Natural killer cell (primary cell): ENCODE measurements around the gene RABGAP1L. TPM values are rescaled to one million over a fixed set of nuclear protein-coding genes. Genes with fewer than 3 reads are reported as not detected.

Experiments
- ATAC-seq, 3 donors: fragments of 150-1000 bp in 2 of 3; fragments of 200-7000 bp in 1 of 3; cut with Tn5 transposase; 1 replicate in 1 of 3; 2 replicates in 2 of 3; pipeline ENCODE4 v1.10.0; 2021; ENCODE audit warnings: mild to moderate bottlenecking in 2 of 3, moderate library complexity in 2 of 3
- DNase-seq, 2 donors: peaks; one replicate each; pipeline versions ENCODE4 v3.0.0 to v3.0.0-alpha.2; 2013 to 2021; ENCODE audit warnings: mixed read lengths in 1 of 2
- H3K27ac ChIP-seq: one replicate; pipeline ENCODE4 v1.5.1; 2013; ENCODE audit warnings: mild to moderate bottlenecking, low read length
- H3K27me3 ChIP-seq: one replicate; pipeline ENCODE4 v1.6.1; 2013; ENCODE audit warnings: low read length; ENCODE audit not compliant: control insufficient read depth, insufficient read depth
- H3K36me3 ChIP-seq: one replicate; pipeline ENCODE4 v1.6.1; 2013; ENCODE audit warnings: low read length; ENCODE audit not compliant: control insufficient read depth, insufficient read depth
- H3K4me1 ChIP-seq: one replicate; pipeline ENCODE4 v1.6.1; 2013; ENCODE audit warnings: low read length; ENCODE audit not compliant: control insufficient read depth, insufficient read depth
- H3K4me3 ChIP-seq: one replicate; pipeline ENCODE4 v1.5.1; 2013; ENCODE audit warnings: low read length
- H3K9me3 ChIP-seq: one replicate; pipeline ENCODE4 v1.6.1; 2013; ENCODE audit warnings: low read length; ENCODE audit not compliant: control insufficient read depth, insufficient read depth
- H3K27ac Mint-ChIP-seq, 2 donors: one replicate each; pipeline ENCODE4 v1.8.0; 2022; ENCODE audit warnings: mild to moderate bottlenecking in 2 of 2, mixed read lengths in 2 of 2, moderate library complexity in 1 of 2
- H3K27me3 Mint-ChIP-seq, 2 donors: one replicate each; pipeline ENCODE4 v1.8.0; 2022; ENCODE audit warnings: low read depth in 2 of 2, mixed read lengths in 2 of 2
- H3K36me3 Mint-ChIP-seq: one replicate; pipeline ENCODE4 v1.8.0; 2022; ENCODE audit warnings: mixed read lengths
- H3K4me1 Mint-ChIP-seq, 2 donors: one replicate each; pipeline ENCODE4 v1.8.0; 2022; ENCODE audit warnings: mixed read lengths in 2 of 2
- H3K4me3 Mint-ChIP-seq: one replicate; pipeline ENCODE4 v1.8.0; 2022; ENCODE audit warnings: mild to moderate bottlenecking, moderate library complexity, mixed read lengths
- H3K9me3 Mint-ChIP-seq, 2 donors: one replicate each; pipeline ENCODE4 v1.8.0; 2022; ENCODE audit warnings: mixed read lengths in 2 of 2
- WGBS: methylation state at CpG from one replicate; pipeline ENCODE4 v1.1.7; 2013; ENCODE audit warnings: missing lambda C conversion rate; ENCODE audit not compliant: insufficient coverage; 5-methylcytosine and 5-hydroxymethylcytosine counted together
- intact Hi-C: fragments of 100-400 bp; cut with micrococcal nuclease; formaldehyde crosslinking; loops from one replicate; pipeline ENCODE4 v1.14.2; 2022
- total RNA-seq, 4 donors: library from RNA; stranded (reverse); fragments of 120-200 nt in 1 of 4; gene quantifications; one replicate each; pipeline versions ENCODE4 v1.2.3 to v1.2.4, GENCODE V29; 2013 to 2022
- TF ChIP-seq, protein P1 (sequence below): fragments of 200-600 bp; IDR thresholded peaks from one replicate; pipeline ENCODE4 v1.8.0; 2022; ENCODE audit warnings: antibody characterized with exemption

RABGAP1L gene
- total RNA-seq, 3 donors from 2014 or later (not counting 1 experiment from before 2014, with no cell fraction given), result 145 to 168 (median 153) TPM

DNA sequence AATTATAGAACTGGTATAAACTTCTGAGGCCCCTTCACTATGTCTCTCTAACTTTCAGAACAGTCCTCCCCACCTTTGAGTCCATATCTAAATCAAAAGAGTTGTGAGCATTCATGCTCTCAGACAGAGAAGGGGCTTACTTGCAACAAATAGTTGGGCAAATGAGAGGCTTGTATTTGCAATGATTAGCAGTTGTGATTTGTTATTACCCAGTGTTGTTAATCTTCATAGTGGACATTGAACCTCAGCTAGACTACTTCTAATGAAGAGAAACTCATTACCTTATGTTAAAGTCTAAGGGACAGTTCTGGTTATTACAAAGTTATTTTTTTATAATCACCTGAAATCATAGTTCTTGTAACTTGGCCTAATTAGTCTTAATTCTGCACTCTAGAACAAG, 114.5 kb downstream of the RABGAP1L start:
- ATAC-seq, result no peak
- H3K4me3 Mint-ChIP-seq, result no peak overlapping the region

DNA sequence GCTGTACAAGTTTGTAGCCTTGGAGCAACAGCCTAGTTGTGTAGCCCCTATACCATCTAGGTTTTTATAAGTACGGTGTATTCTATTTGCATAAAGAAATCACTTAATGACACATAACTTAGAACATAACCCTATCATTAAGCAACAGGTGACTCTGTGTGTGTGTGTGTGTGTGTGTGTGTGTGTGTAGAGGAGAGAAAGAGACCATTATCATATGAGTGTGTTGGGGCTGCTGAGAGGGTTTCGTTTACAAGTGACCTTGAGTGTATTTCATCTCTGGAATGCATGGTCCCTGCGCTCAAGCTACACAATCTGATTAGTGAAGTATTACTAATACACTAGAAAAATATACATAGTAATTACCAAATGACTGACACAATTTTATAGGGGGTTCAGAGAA, 115.1 kb downstream of the RABGAP1L start:
- Mint-ChIP-seq H3K4me3 (no peak overlapping the region), H3K36me3 (no peaks in the 10 kb centered on the region), H3K9me3 (no peaks in the 10 kb centered on the region), H3K27ac (no peak overlapping the region), H3K27me3 (no peaks in the 10 kb centered on the region), H3K4me1 (no peaks in the 10 kb centered on the region)
- Histone ChIP-seq H3K4me3 (no peak overlapping the region), H3K27me3 (no peaks in the 10 kb centered on the region), H3K36me3 (peaks cover 12% of the 10 kb centered on the region), H3K27ac (no peak overlapping the region), H3K4me1 (no peaks in the 10 kb centered on the region), H3K9me3 (no peaks in the 10 kb centered on the region)
- no peak for DNase-seq
- ATAC-seq, result no peak
- WGBS, result no CpG with 5 or more reads among the region's 3 CpGs
- TF ChIP-seq, protein P1, sequence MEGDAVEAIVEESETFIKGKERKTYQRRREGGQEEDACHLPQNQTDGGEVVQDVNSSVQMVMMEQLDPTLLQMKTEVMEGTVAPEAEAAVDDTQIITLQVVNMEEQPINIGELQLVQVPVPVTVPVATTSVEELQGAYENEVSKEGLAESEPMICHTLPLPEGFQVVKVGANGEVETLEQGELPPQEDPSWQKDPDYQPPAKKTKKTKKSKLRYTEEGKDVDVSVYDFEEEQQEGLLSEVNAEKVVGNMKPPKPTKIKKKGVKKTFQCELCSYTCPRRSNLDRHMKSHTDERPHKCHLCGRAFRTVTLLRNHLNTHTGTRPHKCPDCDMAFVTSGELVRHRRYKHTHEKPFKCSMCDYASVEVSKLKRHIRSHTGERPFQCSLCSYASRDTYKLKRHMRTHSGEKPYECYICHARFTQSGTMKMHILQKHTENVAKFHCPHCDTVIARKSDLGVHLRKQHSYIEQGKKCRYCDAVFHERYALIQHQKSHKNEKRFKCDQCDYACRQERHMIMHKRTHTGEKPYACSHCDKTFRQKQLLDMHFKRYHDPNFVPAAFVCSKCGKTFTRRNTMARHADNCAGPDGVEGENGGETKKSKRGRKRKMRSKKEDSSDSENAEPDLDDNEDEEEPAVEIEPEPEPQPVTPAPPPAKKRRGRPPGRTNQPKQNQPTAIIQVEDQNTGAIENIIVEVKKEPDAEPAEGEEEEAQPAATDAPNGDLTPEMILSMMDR, result no peak
- intact Hi-C loops, result no loop called here

More for the DNA sequence above, 114.5 kb downstream of the RABGAP1L start:
- Mint-ChIP-seq H3K27ac (no peak overlapping the region), H3K4me1 (no peaks in the 10 kb centered on the region), H3K9me3 (no peaks in the 10 kb centered on the region), H3K27me3 (no peaks in the 10 kb centered on the region), H3K36me3 (no peaks in the 10 kb centered on the region)
- no peaks in the 10 kb centered on the region for H3K4me1 ChIP-seq
- TF ChIP-seq, protein P1, result no peak
- intact Hi-C loops, result no loop called here
- no peak overlapping the region for H3K27ac ChIP-seq
- H3K9me3 ChIP-seq, result no peaks in the 10 kb centered on the region
- no peaks in the 10 kb centered on the region for H3K27me3 ChIP-seq
- peaks cover 15% of the 10 kb centered on the region for H3K36me3 ChIP-seq
- DNase-seq, result no peak
- H3K4me3 ChIP-seq, result no peak overlapping the region

DNA sequence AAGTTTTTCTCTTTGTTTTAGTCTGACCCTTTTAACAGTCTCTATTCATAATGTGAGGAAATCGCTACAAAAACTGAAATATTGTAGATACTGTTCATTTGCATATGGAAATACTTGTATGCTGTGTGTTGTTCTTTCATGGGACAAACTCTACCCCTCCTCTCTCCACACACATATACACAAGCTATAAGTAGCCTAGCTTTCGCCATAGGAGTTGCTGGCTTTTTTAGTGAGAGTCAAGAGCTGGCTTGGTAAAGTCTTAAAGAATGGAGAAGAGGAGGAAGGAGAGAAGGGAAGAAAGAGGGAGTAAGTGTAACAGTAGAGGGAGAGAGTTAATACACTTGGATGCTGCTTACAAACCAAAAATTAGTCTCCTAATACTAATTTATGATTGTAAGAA, 115.6 kb downstream of the RABGAP1L start:
- H3K4me3 ChIP-seq, result no peak overlapping the region
- intact Hi-C loops, result no loop called here
- TF ChIP-seq, protein P1, result no peak
- peaks cover 0 to 3% of the 10 kb centered on the region in 2 donors for H3K4me1 Mint-ChIP-seq
- no peaks in the 10 kb centered on the region for H3K27me3 Mint-ChIP-seq
- no peak for ATAC-seq
- no peak overlapping the region for H3K27ac ChIP-seq
- no peaks in the 10 kb centered on the region for H3K27me3 ChIP-seq
- H3K4me1 ChIP-seq, result no peaks in the 10 kb centered on the region
- no CpG with 5 or more reads among the region's 2 CpGs for WGBS
- no peaks in the 10 kb centered on the region for H3K9me3 Mint-ChIP-seq
- no peak for DNase-seq
- no peak overlapping the region for H3K27ac Mint-ChIP-seq
- H3K36me3 ChIP-seq, result peaks cover 14% of the 10 kb centered on the region
- no peaks in the 10 kb centered on the region for H3K36me3 Mint-ChIP-seq
- H3K9me3 ChIP-seq, result no peaks in the 10 kb centered on the region
- H3K4me3 Mint-ChIP-seq, result no peak overlapping the region

DNA sequence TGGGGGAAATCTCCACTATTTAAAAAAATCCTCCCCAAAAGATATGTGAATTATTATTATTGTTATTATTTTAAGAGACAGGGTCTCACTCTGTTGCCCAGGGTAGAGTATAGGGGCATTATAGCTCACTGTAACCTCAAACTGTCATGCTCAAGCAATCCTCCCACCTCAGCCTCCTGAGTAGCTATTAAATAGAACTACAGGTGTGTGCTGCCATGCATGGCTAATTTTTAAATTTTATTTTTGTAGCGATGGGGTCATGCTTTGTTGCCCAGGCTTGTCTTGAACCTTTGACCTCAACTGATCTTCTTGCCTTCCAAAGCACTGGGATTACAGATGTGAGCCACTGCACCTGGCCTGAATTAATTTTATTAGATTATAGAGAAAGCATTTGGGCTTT, 116.8 kb downstream of the RABGAP1L start:
- Histone ChIP-seq H3K36me3 (peaks cover 18% of the 10 kb centered on the region), H3K4me3 (no peak overlapping the region), H3K9me3 (no peaks in the 10 kb centered on the region), H3K4me1 (no peaks in the 10 kb centered on the region), H3K27me3 (no peaks in the 10 kb centered on the region), H3K27ac (no peak overlapping the region)
- Mint-ChIP-seq H3K9me3 (no peaks in the 10 kb centered on the region), H3K4me1 (peaks cover 0 to 4% of the 10 kb centered on the region in 2 donors), H3K27me3 (no peaks in the 10 kb centered on the region), H3K27ac (no peak overlapping the region), H3K36me3 (peaks cover 8% of the 10 kb centered on the region), H3K4me3 (no peak overlapping the region)
- no peak for ATAC-seq
- intact Hi-C loops, result no loop called here
- WGBS, result 78% methylated on average over 1 of the region's 1 CpG
- no peak for DNase-seq
- TF ChIP-seq, protein P1, result no peak
